ENCODE results near the gene FOXO6. TPM values are rescaled to one million over a fixed set of nuclear protein-coding genes. Genes with fewer than 3 reads are reported as not detected.

FOXO6 gene
- total RNA-seq, 1 experiment from 2014 or later = 0.47 TPM

DNA sequence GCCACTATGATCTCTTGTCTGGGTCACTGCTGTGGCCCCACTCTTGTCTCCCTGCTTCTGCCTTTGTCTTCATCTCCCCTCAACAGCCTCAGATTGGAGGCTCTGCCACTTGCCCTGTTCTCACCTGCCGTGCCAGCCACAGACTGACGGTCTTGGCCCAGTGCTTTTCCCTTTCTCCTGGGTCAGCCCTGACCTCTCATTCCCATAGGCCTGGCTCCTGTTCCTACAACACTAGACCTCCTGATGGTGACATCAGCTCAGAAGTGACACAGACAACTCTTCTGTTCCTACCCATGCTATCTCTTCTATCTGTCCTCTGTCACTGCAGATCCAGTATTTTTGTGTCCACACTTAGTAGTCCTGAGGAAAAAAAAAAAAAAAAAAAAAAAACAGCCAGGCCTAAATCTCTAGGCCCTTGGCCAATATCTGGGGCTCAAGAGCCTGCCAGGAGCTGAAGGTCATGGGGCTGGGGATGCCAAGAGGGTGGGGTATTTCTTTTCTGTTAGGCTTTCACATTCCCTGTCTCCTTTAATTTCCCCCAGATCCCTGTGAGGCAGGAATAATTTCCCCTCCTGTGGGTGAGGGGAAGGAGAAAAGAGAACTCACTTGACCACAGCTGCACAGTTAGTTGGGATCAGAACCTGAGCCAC is 42.0 kb upstream of the FOXO6 start:
- BruUV-seq (replicated peaks) = no TSS peak

DNA sequence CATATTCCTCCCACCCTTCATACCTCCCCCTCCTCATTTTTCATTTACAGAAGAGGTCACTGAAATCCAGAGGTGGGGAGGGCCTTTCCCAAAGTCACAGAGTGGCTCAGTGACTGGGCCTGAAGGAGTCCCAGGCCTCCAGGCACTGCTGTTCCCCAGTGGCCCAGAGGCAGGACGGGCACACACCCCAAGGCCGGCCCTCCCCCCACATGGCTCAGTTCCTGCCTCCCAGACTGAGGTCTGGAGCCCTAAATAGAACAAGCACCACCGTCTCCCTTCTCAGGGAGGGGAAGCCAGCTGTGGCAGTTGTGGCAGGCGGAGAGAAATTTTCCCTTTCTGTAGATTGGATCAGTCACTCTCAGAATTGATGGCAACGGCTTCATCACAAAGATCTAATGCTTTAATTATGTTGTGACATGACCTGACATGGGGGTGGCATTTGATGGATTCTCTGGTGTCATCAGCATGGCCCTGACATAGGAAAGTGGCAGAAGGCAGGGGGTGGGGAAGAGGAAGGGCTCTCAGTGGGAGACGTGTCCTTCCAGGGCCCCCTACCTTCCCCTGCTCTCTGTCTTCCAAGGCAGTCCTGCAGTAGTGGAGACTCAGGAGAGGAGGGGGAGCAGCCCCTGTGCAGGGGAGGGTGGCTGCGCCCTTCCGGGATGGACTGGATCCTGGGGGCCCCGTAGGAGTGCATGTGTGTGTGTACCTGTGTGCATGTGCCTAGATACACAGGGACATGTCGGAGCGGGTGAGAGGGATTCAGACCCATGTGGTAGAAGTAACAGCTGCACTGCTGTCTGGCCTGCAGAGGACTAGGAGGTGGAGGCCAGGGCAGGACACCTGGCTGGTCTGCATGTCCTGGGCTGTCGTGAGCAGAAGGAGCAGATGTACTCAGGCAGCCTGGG is 41.2 kb upstream of the FOXO6 start:
- TF ChIP-seq, protein P1, sequence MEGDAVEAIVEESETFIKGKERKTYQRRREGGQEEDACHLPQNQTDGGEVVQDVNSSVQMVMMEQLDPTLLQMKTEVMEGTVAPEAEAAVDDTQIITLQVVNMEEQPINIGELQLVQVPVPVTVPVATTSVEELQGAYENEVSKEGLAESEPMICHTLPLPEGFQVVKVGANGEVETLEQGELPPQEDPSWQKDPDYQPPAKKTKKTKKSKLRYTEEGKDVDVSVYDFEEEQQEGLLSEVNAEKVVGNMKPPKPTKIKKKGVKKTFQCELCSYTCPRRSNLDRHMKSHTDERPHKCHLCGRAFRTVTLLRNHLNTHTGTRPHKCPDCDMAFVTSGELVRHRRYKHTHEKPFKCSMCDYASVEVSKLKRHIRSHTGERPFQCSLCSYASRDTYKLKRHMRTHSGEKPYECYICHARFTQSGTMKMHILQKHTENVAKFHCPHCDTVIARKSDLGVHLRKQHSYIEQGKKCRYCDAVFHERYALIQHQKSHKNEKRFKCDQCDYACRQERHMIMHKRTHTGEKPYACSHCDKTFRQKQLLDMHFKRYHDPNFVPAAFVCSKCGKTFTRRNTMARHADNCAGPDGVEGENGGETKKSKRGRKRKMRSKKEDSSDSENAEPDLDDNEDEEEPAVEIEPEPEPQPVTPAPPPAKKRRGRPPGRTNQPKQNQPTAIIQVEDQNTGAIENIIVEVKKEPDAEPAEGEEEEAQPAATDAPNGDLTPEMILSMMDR (IDR thresholded peaks at IDR 0.05; ENCODE audit: unreplicated experiment) = no peak
- intact Hi-C loops (cut with micrococcal nuclease; ENCODE audit: unreplicated experiment) = no loop called here
- H3K36me3 Mint-ChIP-seq (ENCODE audit: insufficient read depth, unreplicated experiment) = no peaks in the 10 kb centered on the region
- peaks cover 44% of the 10 kb centered on the region for H3K27me3 Mint-ChIP-seq (ENCODE audit: unreplicated experiment)
- no TSS peak for BruUV-seq (replicated peaks)
- no peak overlapping the region for H3K4me3 Mint-ChIP-seq (ENCODE audit: low read depth, unreplicated experiment)
- no peak overlapping the region for H3K27ac Mint-ChIP-seq (ENCODE audit: unreplicated experiment)
- H3K4me1 Mint-ChIP-seq (ENCODE audit: low read depth, unreplicated experiment) = no peaks in the 10 kb centered on the region
- CTCF ChIA-PET = interaction anchor here (0.5 to 1.0 kb wide), 2 partner anchors 68 to 633 kb away, joined by 4 to 5 read pairs; no protein-coding TSS in a partner anchor
- DNase-seq = no peak
- no peaks in the 10 kb centered on the region for H3K9me3 Mint-ChIP-seq (ENCODE audit: low read depth, unreplicated experiment)

More for the DNA sequence above, 42.0 kb upstream of the FOXO6 start:
- H3K4me3 Mint-ChIP-seq (ENCODE audit: low read depth, unreplicated experiment) = no peak overlapping the region
- TF ChIP-seq, protein P1 (IDR thresholded peaks at IDR 0.05; ENCODE audit: unreplicated experiment) = no peak
- no peaks in the 10 kb centered on the region for H3K4me1 Mint-ChIP-seq (ENCODE audit: low read depth, unreplicated experiment)
- intact Hi-C loops (cut with micrococcal nuclease; ENCODE audit: unreplicated experiment) = no loop called here
- no peaks in the 10 kb centered on the region for H3K9me3 Mint-ChIP-seq (ENCODE audit: low read depth, unreplicated experiment)
- no peak overlapping the region for H3K27ac Mint-ChIP-seq (ENCODE audit: unreplicated experiment)
- H3K27me3 Mint-ChIP-seq (ENCODE audit: unreplicated experiment) = peaks cover 46% of the 10 kb centered on the region
- CTCF ChIA-PET = no interaction called here
- no peaks in the 10 kb centered on the region for H3K36me3 Mint-ChIP-seq (ENCODE audit: insufficient read depth, unreplicated experiment)
- DNase-seq = no peak

DNA sequence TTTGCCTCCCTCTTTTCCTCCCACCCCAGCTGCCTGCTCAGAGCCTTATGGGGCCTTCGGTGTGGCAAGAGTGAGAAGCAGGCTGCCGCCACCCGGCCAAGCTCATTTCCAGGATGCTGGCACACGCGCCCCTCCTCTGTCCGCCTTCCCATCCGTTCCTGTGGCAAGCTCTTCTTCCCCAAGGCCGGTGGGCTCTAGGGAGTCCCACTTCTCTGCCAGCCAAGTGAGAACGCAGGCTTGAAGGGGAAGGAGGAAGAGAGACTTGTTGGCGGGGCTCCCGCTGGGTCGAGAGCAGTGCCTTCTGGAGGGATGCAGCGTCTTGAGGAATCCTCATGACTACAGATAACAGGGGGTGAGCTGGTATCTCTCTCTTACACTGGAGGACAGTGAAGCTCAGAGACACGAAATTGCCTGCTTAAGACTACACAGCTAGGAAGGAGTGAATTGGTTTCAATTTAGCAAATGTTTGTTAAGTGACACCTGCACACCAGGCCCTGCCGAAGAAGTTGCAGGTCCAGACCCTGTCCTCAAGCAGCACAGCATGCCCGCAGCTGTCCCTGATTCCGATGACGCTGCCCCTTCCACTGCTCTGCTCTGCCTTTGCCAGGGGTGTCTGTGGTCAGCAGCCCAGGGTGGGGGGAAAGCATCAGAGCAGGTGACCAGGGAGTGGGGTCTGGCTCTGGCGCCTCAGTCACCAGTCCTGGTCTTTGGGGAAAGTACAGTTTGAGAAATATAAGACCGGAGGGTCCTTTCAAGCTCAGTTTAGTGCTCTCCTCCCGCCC is 40.1 kb upstream of the FOXO6 start:
- intact Hi-C loops (cut with micrococcal nuclease; ENCODE audit: unreplicated experiment) = no loop called here
- CTCF ChIA-PET = interaction anchor here (0.5 to 1.0 kb wide), 2 partner anchors 67 to 634 kb away, joined by 4 to 5 read pairs; no protein-coding TSS in a partner anchor
- TF ChIP-seq, protein P1 (IDR thresholded peaks at IDR 0.05; ENCODE audit: unreplicated experiment) = no peak
- Mint-ChIP-seq H3K36me3 (ENCODE audit: insufficient read depth, unreplicated experiment) (no peaks in the 10 kb centered on the region), H3K4me3 (ENCODE audit: low read depth, unreplicated experiment) (no peak overlapping the region), H3K27ac (ENCODE audit: unreplicated experiment) (no peak overlapping the region), H3K4me1 (ENCODE audit: low read depth, unreplicated experiment) (no peaks in the 10 kb centered on the region), H3K9me3 (ENCODE audit: low read depth, unreplicated experiment) (no peaks in the 10 kb centered on the region), H3K27me3 (ENCODE audit: unreplicated experiment) (peaks cover 34% of the 10 kb centered on the region)
- no peak for DNase-seq
- BruUV-seq (replicated peaks) = no TSS peak

- H3K36me3 Mint-ChIP-seq (ENCODE audit: insufficient read depth, unreplicated experiment) = no peaks in the 10 kb centered on the region
- CTCF ChIA-PET = interaction anchor here (0.6 to 1.5 kb wide), 11 partner anchors 33 to 467 kb away, joined by 3 to 20 read pairs (median 3); no protein-coding TSS in a partner anchor
- no peak for DNase-seq
- TF ChIP-seq, protein P1 (IDR thresholded peaks at IDR 0.05; ENCODE audit: unreplicated experiment) = no peak
- intact Hi-C loops (cut with micrococcal nuclease; ENCODE audit: unreplicated experiment) = no loop called here
- H3K9me3 Mint-ChIP-seq (ENCODE audit: low read depth, unreplicated experiment) = no peaks in the 10 kb centered on the region
- no peak overlapping the region for H3K4me3 Mint-ChIP-seq (ENCODE audit: low read depth, unreplicated experiment)
- H3K27me3 Mint-ChIP-seq (ENCODE audit: unreplicated experiment) = peaks cover 25% of the 10 kb centered on the region
- H3K27ac Mint-ChIP-seq (ENCODE audit: unreplicated experiment) = no peak overlapping the region
- H3K4me1 Mint-ChIP-seq (ENCODE audit: low read depth, unreplicated experiment) = no peaks in the 10 kb centered on the region
- no TSS peak for BruUV-seq (replicated peaks)
These were observed 39.1 kb upstream of the FOXO6 start for GRCh38 chr1:41322101-41322661.

Measured in Calu3 (cell line).